Bladder microvascular endothelial cell (primary cell): ENCODE data around the gene HYAL1. TPM values are rescaled to one million over a fixed set of nuclear protein-coding genes. Genes with fewer than 3 reads are reported as not detected.

Experiments
- total RNA-seq: library from RNA; depleted of rRNA; stranded (reverse); fragments of >200 nt; gene quantifications from 2 replicates; pipeline ENCODE4 v1.2.3, GENCODE V29; 2014

Gene HYAL1
- 7.2 and 7.6 TPM in 2 replicates for total RNA-seq

GRCh38 chr3:50303013-50303815 lies at the start of gene HYAL1:
Gene HYAL1, minus strand, starts transcription at chr3:50303574. Its CDS starts 618 bp downstream, at chr3:50302956.

GRCh38 chr3:50350527-50351322 lies 47.4 kb upstream of the HYAL1 start, which contains the start of the genes CYB561D2 and NPRL2:
Gene CYB561D2, plus strand, starts transcription at chr3:50350862. Its CDS starts 572 bp downstream, at chr3:50351434.
Gene NPRL2, minus strand, starts transcription at chr3:50350775. Its CDS starts 123 bp downstream, at chr3:50350652.

GRCh38 chr3:50345586-50346234 lies 42.3 kb upstream of the HYAL1 start, which contains the start of gene ZMYND10:
Gene ZMYND10, minus strand, starts transcription at chr3:50345732. Its CDS starts 153 bp downstream, at chr3:50345579.

GRCh38 chr3:50340448-50341329 lies 37.3 kb upstream of the HYAL1 start, which contains the start of gene RASSF1:
Gene RASSF1, minus strand, starts transcription at chr3:50340836. Its CDS starts 31 bp downstream, at chr3:50340805.

GRCh38 chr3:50327943-50328691 lies 24.7 kb upstream of the HYAL1 start, which contains the start of gene TUSC2:
Gene TUSC2, minus strand, starts transcription at chr3:50328223. Its CDS starts 124 bp downstream, at chr3:50328099.

GRCh38 chr3:50322386-50323091 lies 19.2 kb upstream of the HYAL1 start, which contains the start of gene HYAL2:
Gene HYAL2, minus strand, starts transcription at chr3:50322745. Its CDS starts 2,256 bp downstream, at chr3:50320489.

GRCh38 chr3:50298836-50299637 lies 4.3 kb downstream of the HYAL1 start, which contains the start of the genes HYAL3 and NAA80:
Gene HYAL3, minus strand, starts transcription at chr3:50299405. Its CDS starts 3,803 bp downstream, at chr3:50295602.
Gene NAA80, minus strand, starts transcription at chr3:50299405. Its CDS starts 1,942 bp downstream, at chr3:50297463.

GRCh38 chr3:50292159-50293078 lies 11.0 kb downstream of the HYAL1 start, which contains the start of gene IFRD2:
Gene IFRD2, minus strand, starts transcription at chr3:50292429. Its CDS starts 155 bp downstream, at chr3:50292274.

GRCh38 chr3:50278880-50279224 lies 24.5 kb downstream of the HYAL1 start, which contains the start of gene LSMEM2:
Gene LSMEM2, plus strand, starts transcription at chr3:50279087. Its CDS starts 27 bp downstream, at chr3:50279114.

GRCh38 chr3:50268703-50269451 lies 34.5 kb downstream of the HYAL1 start, which contains the start of gene SEMA3B:
Gene SEMA3B, plus strand, starts transcription at chr3:50269147. Its CDS starts 94 bp downstream, at chr3:50269241.

Other genes with a start within 250 kb of the HYAL1 start
- 115 and 502 TPM in 2 replicates for gene RBM5, start 214.7 kb downstream of the HYAL1 start, total RNA-seq
- 36.8 and 47.1 TPM in 2 replicates for gene SEMA3F, start 148.2 kb downstream of the HYAL1 start, total RNA-seq
- gene GNAT1, start 112.0 kb downstream of the HYAL1 start, total RNA-seq = not detected in 2 replicates
- 0.13 TPM in 1 of 2 replicates, not detected in the other for gene SLC38A3, start 98.3 kb downstream of the HYAL1 start, total RNA-seq
- 583 and 1,028 TPM in 2 replicates for gene GNAI2, start 67.4 kb downstream of the HYAL1 start, total RNA-seq
- 0.49 and 1.1 TPM in 2 replicates for gene SEMA3B, start 34.4 kb downstream of the HYAL1 start, total RNA-seq
- not detected in 2 replicates for gene LSMEM2, start 24.5 kb downstream of the HYAL1 start, total RNA-seq
- 79.2 and 85.9 TPM in 2 replicates for gene IFRD2, start 11.1 kb downstream of the HYAL1 start, total RNA-seq
- 9.1 and 15.5 TPM in 2 replicates for gene HYAL3, start 4.2 kb downstream of the HYAL1 start, total RNA-seq
- gene NAA80, start 4.2 kb downstream of the HYAL1 start, total RNA-seq = 1.9 and 2.8 TPM in 2 replicates
- gene HYAL2, start 19.2 kb upstream of the HYAL1 start, total RNA-seq = 320 and 845 TPM in 2 replicates
- gene TUSC2, start 24.6 kb upstream of the HYAL1 start, total RNA-seq = 16.2 and 18.2 TPM in 2 replicates
- 17.0 and 29.3 TPM in 2 replicates for gene RASSF1, start 37.3 kb upstream of the HYAL1 start, total RNA-seq
- 0.16 and 0.31 TPM in 2 replicates for gene ZMYND10, start 42.2 kb upstream of the HYAL1 start, total RNA-seq
- 14.2 and 16.8 TPM in 2 replicates for gene NPRL2, start 47.2 kb upstream of the HYAL1 start, total RNA-seq
- 18.6 and 22.6 TPM in 2 replicates for gene CYB561D2, start 47.3 kb upstream of the HYAL1 start, total RNA-seq
- gene TMEM115, start 55.9 kb upstream of the HYAL1 start, total RNA-seq = 28.7 and 34.6 TPM in 2 replicates
- under 0.01 and 0.06 TPM in 2 replicates for gene CACNA2D2, start 200.1 kb upstream of the HYAL1 start, total RNA-seq